HepG2 (cell line): ENCODE data around the gene TMIGD2. TPM values are rescaled to one million over a fixed set of nuclear protein-coding genes. Genes with fewer than 3 reads are reported as not detected.

ENCODE experiments used
- ATF3 ChIP-seq: sonication (generic); formaldehyde crosslinking; IDR thresholded peaks from 2 replicates; pipeline ENCODE4 v1.4.0; 2020; ENCODE audit warnings: missing genetic modification reagents
- GMEB1 ChIP-seq: sonication (generic); formaldehyde crosslinking; IDR thresholded peaks from 2 replicates; pipeline ENCODE4 v1.5.1; 2020; ENCODE audit warnings: missing genetic modification reagents, mild to moderate bottlenecking, borderline replicate concordance
- HMG20A ChIP-seq: IDR thresholded peaks from 2 replicates; pipeline ENCODE4 v1.6.1; 2016; ENCODE audit warnings: borderline replicate concordance
- KLF16 ChIP-seq, 2 experiments: sonication (generic) in 1 of 2; formaldehyde crosslinking in 1 of 2; IDR thresholded peaks; 2 replicates each; pipeline versions ENCODE4 v1.6.1 to v1.8.0; 2016 to 2023; ENCODE audit warnings: missing genetic modification reagents in 2 of 2, missing compliant biosample characterization in 1 of 2
- PRPF4 ChIP-seq: fragments of 200-400 bp; formaldehyde crosslinking; IDR thresholded peaks from 2 replicates; pipeline ENCODE4 v1.6.1; 2016; ENCODE audit warnings: low read length, low read depth; ENCODE audit not compliant: poor library complexity, severe bottlenecking
- SIX1 ChIP-seq: sonication (generic); formaldehyde crosslinking; IDR thresholded peaks from 2 replicates; pipeline ENCODE4 v1.4.0; 2020; ENCODE audit warnings: missing genetic modification reagents, borderline replicate concordance
- SMAD9 ChIP-seq: sonication (generic); formaldehyde crosslinking; IDR thresholded peaks from 2 replicates; pipeline ENCODE4 v1.5.1; 2020; ENCODE audit warnings: mild to moderate bottlenecking, missing genetic modification reagents
- TSC22D2 ChIP-seq: sonication (generic); formaldehyde crosslinking; IDR thresholded peaks from 2 replicates; pipeline ENCODE4 v1.5.1; 2020; ENCODE audit warnings: missing genetic modification reagents, mild to moderate bottlenecking, borderline replicate concordance
- ZNF770 ChIP-seq: sonication (generic); formaldehyde crosslinking; IDR thresholded peaks from 2 replicates; pipeline ENCODE4 v1.5.0; 2020; ENCODE audit warnings: mild to moderate bottlenecking, missing genetic modification reagents
- polyA plus RNA-seq, 8 experiments: library from polyadenylated mRNA; depleted of rRNA in 3 of 8; stranded (reverse) in 7 of 8; unstranded in 1 of 8; fragments of >200 nt; fragmentation: Illumina TruSeq in 4 of 8; extraction: Trizol in 4 of 8; gene quantifications; 2 replicates each; pipeline versions ENCODE4 v1.2.1 to v1.2.3, GENCODE V29; 2011 to 2016; ENCODE audit warnings: low read depth in 4 of 8, missing spikeins in 1 of 8, mixed read lengths in 1 of 8; ENCODE audit not compliant: insufficient read depth in 1 of 8
- total RNA-seq, 5 experiments: library from RNA; depleted of rRNA; stranded (reverse); fragments of >200 nt; fragmentation: Illumina TruSeq; extraction: Trizol; gene quantifications; 2 replicates each; pipeline ENCODE4 v1.2.3, GENCODE V29; 2016; ENCODE audit warnings: low read depth in 1 of 5
- TF ChIP-seq, protein P1 (sequence below): sonication (generic); formaldehyde crosslinking; IDR thresholded peaks from 2 replicates; pipeline ENCODE4 v1.4.0; 2020; ENCODE audit warnings: missing genetic modification reagents
- TF ChIP-seq, protein P2 (sequence below): IDR thresholded peaks from 2 replicates; pipeline ENCODE4 v1.6.1; 2016; ENCODE audit warnings: missing compliant biosample characterization, missing genetic modification reagents, borderline replicate concordance
- TF ChIP-seq, protein P3 (sequence below): sonication (generic); formaldehyde crosslinking; conservative IDR thresholded peaks from 2 replicates; pipeline ENCODE4 v1.4.0; 2020; ENCODE audit warnings: missing genetic modification reagents
- TF ChIP-seq, protein P4 (sequence below): sonication (generic); formaldehyde crosslinking; IDR thresholded peaks from 2 replicates; pipeline ENCODE4 v1.8.0; 2022; ENCODE audit warnings: mild to moderate bottlenecking, missing genetic modification reagents, moderate library complexity

The TMIGD2 gene
- total and polyA plus RNA-seq, 2 of the 13 experiments (the other 11 are each of a cell fraction or from before 2014, with no cell fraction given), result 0.11 to 1.0 TPM

DNA sequence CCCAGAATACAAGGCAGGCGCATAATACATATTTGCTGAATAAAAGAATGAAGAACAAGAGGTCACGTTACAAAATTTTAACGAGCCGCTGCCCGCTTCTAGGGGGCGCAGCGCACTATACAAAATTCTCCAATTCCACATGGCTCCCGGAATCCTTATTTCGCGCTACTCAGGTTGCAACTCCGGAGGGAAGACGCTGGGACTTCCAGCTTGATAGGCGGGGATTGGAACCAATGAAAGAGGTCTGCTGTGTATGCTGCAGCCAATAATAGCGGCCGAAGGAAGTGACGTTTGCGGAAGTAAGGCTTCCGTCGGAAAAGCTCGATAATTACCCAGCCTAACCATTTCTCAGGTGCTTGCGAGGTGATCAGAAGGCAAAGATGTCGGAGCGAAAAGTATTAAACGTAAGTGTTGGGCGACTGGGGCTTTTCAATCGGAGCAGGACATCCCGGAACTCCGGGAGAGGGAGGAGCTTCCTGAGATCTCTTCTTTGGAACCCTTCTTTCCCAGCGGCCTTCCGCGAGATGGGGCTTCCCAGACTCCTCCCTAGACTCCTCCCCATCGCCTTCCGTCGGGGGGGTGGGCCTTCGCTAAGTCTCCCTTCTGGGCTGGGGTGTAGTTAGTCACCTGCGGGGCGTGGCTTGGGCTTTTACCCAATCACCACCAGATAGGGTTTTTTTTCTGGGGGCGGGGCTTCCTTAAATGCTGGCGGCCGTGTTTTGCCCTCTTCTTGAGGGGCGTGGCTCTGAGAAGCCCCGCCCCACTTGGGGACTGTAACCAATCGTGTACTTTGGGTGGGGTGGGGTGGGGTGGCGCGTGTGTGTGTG, 55.2 kb downstream of the TMIGD2 start, which contains the start of gene YJU2 (continued):
- TF ChIP-seq PRPF4 (peak; percentile 50), SMAD9 (CRISPR knock-in tag) (no peak), KLF16 (CRISPR knock-in tag; IDR thresholded peaks at IDR 0.05) (peak in 1 of 2 experiments; percentile 79; a peak in 1 of 4 replicates), ATF3 (CRISPR knock-in tag) (peak; percentile 21; the same call in 1 of the 2 replicates), SIX1 (CRISPR knock-in tag) (peak; percentile 53; the same call in 1 of the 2 replicates), TSC22D2 (CRISPR knock-in tag) (0 out of 2 replicates have a peak, but pooled peaks have one; percentile 35), HMG20A (CRISPR knock-in tag) (no peak), ZNF770 (peak; percentile 62; the same call in 1 of the 2 replicates), GMEB1 (peak; percentile 62; the same call in 1 of the 2 replicates)
- TF ChIP-seq, protein P1, sequence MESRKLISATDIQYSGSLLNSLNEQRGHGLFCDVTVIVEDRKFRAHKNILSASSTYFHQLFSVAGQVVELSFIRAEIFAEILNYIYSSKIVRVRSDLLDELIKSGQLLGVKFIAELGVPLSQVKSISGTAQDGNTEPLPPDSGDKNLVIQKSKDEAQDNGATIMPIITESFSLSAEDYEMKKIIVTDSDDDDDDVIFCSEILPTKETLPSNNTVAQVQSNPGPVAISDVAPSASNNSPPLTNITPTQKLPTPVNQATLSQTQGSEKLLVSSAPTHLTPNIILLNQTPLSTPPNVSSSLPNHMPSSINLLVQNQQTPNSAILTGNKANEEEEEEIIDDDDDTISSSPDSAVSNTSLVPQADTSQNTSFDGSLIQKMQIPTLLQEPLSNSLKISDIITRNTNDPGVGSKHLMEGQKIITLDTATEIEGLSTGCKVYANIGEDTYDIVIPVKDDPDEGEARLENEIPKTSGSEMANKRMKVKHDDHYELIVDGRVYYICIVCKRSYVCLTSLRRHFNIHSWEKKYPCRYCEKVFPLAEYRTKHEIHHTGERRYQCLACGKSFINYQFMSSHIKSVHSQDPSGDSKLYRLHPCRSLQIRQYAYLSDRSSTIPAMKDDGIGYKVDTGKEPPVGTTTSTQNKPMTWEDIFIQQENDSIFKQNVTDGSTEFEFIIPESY (CRISPR knock-in tag), result peak; percentile 25; the same call in 1 of the 2 replicates
- TF ChIP-seq, protein P2, sequence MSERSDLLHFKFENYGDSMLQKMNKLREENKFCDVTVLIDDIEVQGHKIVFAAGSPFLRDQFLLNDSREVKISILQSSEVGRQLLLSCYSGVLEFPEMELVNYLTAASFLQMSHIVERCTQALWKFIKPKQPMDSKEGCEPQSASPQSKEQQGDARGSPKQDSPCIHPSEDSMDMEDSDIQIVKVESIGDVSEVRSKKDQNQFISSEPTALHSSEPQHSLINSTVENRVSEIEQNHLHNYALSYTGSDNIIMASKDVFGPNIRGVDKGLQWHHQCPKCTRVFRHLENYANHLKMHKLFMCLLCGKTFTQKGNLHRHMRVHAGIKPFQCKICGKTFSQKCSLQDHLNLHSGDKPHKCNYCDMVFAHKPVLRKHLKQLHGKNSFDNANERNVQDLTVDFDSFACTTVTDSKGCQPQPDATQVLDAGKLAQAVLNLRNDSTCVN (CRISPR knock-in tag), result peak; percentile 44; the same call in 1 of the 2 replicates
- TF ChIP-seq, protein P3, sequence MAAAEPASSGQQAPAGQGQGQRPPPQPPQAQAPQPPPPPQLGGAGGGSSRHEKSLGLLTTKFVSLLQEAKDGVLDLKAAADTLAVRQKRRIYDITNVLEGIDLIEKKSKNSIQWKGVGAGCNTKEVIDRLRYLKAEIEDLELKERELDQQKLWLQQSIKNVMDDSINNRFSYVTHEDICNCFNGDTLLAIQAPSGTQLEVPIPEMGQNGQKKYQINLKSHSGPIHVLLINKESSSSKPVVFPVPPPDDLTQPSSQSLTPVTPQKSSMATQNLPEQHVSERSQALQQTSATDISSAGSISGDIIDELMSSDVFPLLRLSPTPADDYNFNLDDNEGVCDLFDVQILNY (CRISPR knock-in tag), result no peak
- TF ChIP-seq, protein P4, sequence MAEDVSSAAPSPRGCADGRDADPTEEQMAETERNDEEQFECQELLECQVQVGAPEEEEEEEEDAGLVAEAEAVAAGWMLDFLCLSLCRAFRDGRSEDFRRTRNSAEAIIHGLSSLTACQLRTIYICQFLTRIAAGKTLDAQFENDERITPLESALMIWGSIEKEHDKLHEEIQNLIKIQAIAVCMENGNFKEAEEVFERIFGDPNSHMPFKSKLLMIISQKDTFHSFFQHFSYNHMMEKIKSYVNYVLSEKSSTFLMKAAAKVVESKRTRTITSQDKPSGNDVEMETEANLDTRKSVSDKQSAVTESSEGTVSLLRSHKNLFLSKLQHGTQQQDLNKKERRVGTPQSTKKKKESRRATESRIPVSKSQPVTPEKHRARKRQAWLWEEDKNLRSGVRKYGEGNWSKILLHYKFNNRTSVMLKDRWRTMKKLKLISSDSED, result no peak
